Caco-2 (cell line): ENCODE measurements around the gene DSE. TPM values are rescaled to one million over a fixed set of nuclear protein-coding genes. Genes with fewer than 3 reads are reported as not detected.

Source experiments
- BruUV-seq: library from RNA; stranded (reverse); fragments of 400-500 nt; replicated peaks from 2 replicates; lab custom pipeline; 2021; lab: Mats Ljungman, UMichigan
- CTCF ChIA-PET: fragments of 300-600 bp; sonication (Branson Sonifier 250); formaldehyde crosslinking; loops from one replicate; lab custom pipeline; 2022; ENCODE audit warnings: antibody characterized with exemption; lab: Charles Lee
- POLR2A ChIA-PET: fragments of 300-600 bp; sonication (Branson Sonifier 250); formaldehyde crosslinking; loops from one replicate; lab custom pipeline; 2022; ENCODE audit warnings: antibody characterized with exemption; lab: Charles Lee
- DNase-seq, 2 experiments: peaks; one replicate each; pipeline versions ENCODE4 v3.0.0 to v3.0.0-alpha.2; 2020 to 2022
- H3K27me3 ChIP-seq: replicated peaks from 2 replicates; pipeline ENCODE4 v1.6.0; 2011; ENCODE audit warnings: low read length; ENCODE audit not compliant: control insufficient read depth, insufficient read depth
- H3K36me3 ChIP-seq: 2 replicates; pipeline ENCODE4 v1.5.1; 2011; ENCODE audit warnings: low read length; ENCODE audit not compliant: control insufficient read depth, insufficient read depth
- H3K4me1 ChIP-seq: fragments of 250-450 bp; sonication (Bioruptor Pico); 2 replicates; pipeline ENCODE4 v1.5.1; 2020; ENCODE audit warnings: mild to moderate bottlenecking
- H3K4me3 ChIP-seq: 2 replicates; pipeline ENCODE4 v1.5.1; 2011; ENCODE audit warnings: low read depth, mild to moderate bottlenecking, control low read depth, low read length
- H3K9me3 ChIP-seq: fragments of 250-450 bp; sonication (Bioruptor Pico); 2 replicates; pipeline ENCODE4 v1.5.1; 2020; ENCODE audit warnings: mild to moderate bottlenecking, moderate library complexity
- H3K27ac Mint-ChIP-seq: one replicate; pipeline ENCODE4 v1.8.0; 2022; ENCODE audit warnings: mixed read lengths; ENCODE audit not compliant: unreplicated experiment
- H3K27me3 Mint-ChIP-seq: one replicate; pipeline ENCODE4 v1.8.0; 2022; ENCODE audit warnings: mixed read lengths; ENCODE audit not compliant: insufficient read depth, unreplicated experiment
- H3K36me3 Mint-ChIP-seq: one replicate; pipeline ENCODE4 v1.8.0; 2022; ENCODE audit warnings: mild to moderate bottlenecking, mixed read lengths; ENCODE audit not compliant: insufficient read depth, unreplicated experiment
- H3K4me1 Mint-ChIP-seq: one replicate; pipeline ENCODE4 v1.8.0; 2022; ENCODE audit warnings: low read depth, mixed read lengths; ENCODE audit not compliant: unreplicated experiment
- H3K4me3 Mint-ChIP-seq: one replicate; pipeline ENCODE4 v1.8.0; 2022; ENCODE audit warnings: mild to moderate bottlenecking, moderate library complexity, mixed read lengths; ENCODE audit not compliant: unreplicated experiment
- H3K9me3 Mint-ChIP-seq: one replicate; pipeline ENCODE4 v1.8.0; 2022; ENCODE audit warnings: mixed read lengths; ENCODE audit not compliant: unreplicated experiment
- intact Hi-C: fragments of 100-400 bp; cut with micrococcal nuclease; formaldehyde crosslinking; loops from one replicate; pipeline ENCODE4 v1.10.0; 2022; ENCODE audit not compliant: unreplicated experiment
- total RNA-seq: library from RNA; stranded (reverse); gene quantifications from 2 replicates; pipeline ENCODE4 v1.2.3, GENCODE V29; 2022
- TF ChIP-seq, protein P1 (sequence below), 2 experiments: fragments of 200-600 bp in 1 of 2; IDR thresholded peaks; 1 replicate in 1 of 2; 2 replicates in 1 of 2; pipeline versions ENCODE4 v1.5.1 to v1.8.0; 2011 to 2022; ENCODE audit warnings: antibody characterized with exemption in 1 of 2, control low read depth in 1 of 2, inconsistent platforms in 1 of 2, low read depth in 1 of 2, low read length in 1 of 2, mild to moderate bottlenecking in 1 of 2, moderate library complexity in 1 of 2; ENCODE audit not compliant: insufficient read depth in 1 of 2, severe bottlenecking in 1 of 2, unreplicated experiment in 1 of 2

The DSE gene
- total RNA-seq, 1 experiment from 2014 or later, result 2.8 TPM

DNA sequence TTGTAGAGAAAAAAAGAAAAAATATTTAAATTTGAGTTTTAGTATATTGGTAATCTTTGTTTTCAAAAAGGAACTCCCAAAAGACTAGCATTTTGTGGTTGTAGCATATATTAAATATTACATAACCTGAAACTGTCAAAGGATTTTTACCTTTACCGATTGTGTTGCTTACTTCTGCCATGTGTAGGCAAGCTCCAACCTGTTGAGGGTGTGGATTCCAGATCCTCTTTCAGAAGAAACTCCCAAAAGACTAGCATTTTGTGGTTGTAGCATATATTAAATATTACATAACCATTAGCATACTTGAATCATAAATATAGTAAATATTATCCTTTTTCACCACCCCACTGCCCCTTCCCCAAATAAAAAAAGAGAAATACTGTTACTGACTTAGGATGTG, 3.2 kb downstream of the DSE start:
- Mint-ChIP-seq H3K27me3 (peaks cover 6% of the 10 kb centered on the region), H3K9me3 (no peaks in the 10 kb centered on the region), H3K27ac (no peak overlapping the region), H3K4me1 (no peaks in the 10 kb centered on the region), H3K36me3 (no peaks in the 10 kb centered on the region), H3K4me3 (no peak overlapping the region)
- Histone ChIP-seq H3K36me3 (no peaks in the 10 kb centered on the region), H3K27me3 (no peaks in the 10 kb centered on the region; the same call in 1 of the 2 replicates), H3K4me3 (no peak overlapping the region), H3K4me1 (0 out of 2 replicates have a peak, but pooled peaks cover 6% of the 10 kb centered on the region), H3K9me3 (no peaks in the 10 kb centered on the region)
- BruUV-seq, result no TSS peak
- ChIA-PET POLR2A (no interaction called here), CTCF (no interaction called here)
- intact Hi-C loops, result no loop called here
- no peak for DNase-seq
- TF ChIP-seq, protein P1, sequence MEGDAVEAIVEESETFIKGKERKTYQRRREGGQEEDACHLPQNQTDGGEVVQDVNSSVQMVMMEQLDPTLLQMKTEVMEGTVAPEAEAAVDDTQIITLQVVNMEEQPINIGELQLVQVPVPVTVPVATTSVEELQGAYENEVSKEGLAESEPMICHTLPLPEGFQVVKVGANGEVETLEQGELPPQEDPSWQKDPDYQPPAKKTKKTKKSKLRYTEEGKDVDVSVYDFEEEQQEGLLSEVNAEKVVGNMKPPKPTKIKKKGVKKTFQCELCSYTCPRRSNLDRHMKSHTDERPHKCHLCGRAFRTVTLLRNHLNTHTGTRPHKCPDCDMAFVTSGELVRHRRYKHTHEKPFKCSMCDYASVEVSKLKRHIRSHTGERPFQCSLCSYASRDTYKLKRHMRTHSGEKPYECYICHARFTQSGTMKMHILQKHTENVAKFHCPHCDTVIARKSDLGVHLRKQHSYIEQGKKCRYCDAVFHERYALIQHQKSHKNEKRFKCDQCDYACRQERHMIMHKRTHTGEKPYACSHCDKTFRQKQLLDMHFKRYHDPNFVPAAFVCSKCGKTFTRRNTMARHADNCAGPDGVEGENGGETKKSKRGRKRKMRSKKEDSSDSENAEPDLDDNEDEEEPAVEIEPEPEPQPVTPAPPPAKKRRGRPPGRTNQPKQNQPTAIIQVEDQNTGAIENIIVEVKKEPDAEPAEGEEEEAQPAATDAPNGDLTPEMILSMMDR (IDR thresholded peaks at IDR 0.05; ENCODE audit: insufficient read depth in 1 of 2, low read depth in 1 of 2, low read length in 1 of 2, severe bottlenecking in 1 of 2, unreplicated experiment in 1 of 2), result no peak

DNA sequence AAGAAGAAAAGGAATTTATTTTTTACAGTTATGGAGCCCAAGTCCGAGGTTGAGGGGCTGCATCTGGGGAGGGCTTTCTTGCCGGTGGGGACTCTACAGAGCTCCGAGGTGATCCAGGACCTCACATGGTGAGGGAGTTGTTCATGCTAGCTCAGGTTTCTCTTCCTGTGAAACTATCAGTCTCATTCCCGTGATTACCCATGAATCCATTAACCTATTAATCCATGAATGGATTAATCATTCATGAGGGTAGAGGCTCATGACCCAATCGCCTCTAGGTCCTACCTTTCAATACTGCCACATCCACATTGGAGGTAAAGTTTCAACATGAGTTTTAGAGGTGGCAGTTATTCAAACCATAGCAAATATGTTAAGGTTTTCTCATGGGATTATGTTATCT, 3.8 kb downstream of the DSE start:
- Histone ChIP-seq H3K27me3 (no peaks in the 10 kb centered on the region; the same call in 1 of the 2 replicates), H3K4me3 (no peak overlapping the region), H3K4me1 (0 out of 2 replicates have a peak, but pooled peaks cover 6% of the 10 kb centered on the region), H3K9me3 (no peaks in the 10 kb centered on the region), H3K36me3 (no peaks in the 10 kb centered on the region)
- no TSS peak for BruUV-seq
- Mint-ChIP-seq H3K27ac (no peak overlapping the region), H3K4me1 (no peaks in the 10 kb centered on the region), H3K4me3 (no peak overlapping the region), H3K27me3 (peaks cover 6% of the 10 kb centered on the region), H3K36me3 (no peaks in the 10 kb centered on the region), H3K9me3 (no peaks in the 10 kb centered on the region)
- ChIA-PET CTCF (no interaction called here), POLR2A (no interaction called here)
- TF ChIP-seq, protein P1 (IDR thresholded peaks at IDR 0.05; ENCODE audit: insufficient read depth in 1 of 2, low read depth in 1 of 2, low read length in 1 of 2, severe bottlenecking in 1 of 2, unreplicated experiment in 1 of 2), result no peak
- intact Hi-C loops, result no loop called here
- no peak for DNase-seq

DNA sequence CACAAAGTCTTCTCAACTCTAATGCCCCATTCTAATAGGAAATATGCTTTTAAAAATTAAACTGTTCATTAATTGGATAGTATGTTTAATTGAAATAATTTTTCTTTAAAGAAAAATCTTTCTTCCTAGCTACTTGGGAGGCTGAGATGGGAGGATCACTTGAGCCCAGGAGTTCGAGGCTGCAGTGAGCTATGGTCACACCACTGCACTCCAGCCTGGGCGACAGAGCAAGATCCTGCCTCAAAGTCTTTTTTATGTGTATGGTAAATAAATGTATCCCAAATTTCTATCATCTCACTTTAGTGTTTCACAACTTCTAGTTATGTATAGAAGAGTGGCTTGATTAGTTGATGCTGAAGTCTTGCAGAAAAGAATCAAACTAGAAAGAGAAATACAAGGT, 4.5 kb downstream of the DSE start:
- intact Hi-C loops, result no loop called here
- no TSS peak for BruUV-seq
- H3K4me1 Mint-ChIP-seq, result no peaks in the 10 kb centered on the region

More for the DNA sequence above, 4.5 kb downstream of the DSE start:
- TF ChIP-seq, protein P1 (IDR thresholded peaks at IDR 0.05; ENCODE audit: insufficient read depth in 1 of 2, low read depth in 1 of 2, low read length in 1 of 2, severe bottlenecking in 1 of 2, unreplicated experiment in 1 of 2), result no peak
- H3K9me3 Mint-ChIP-seq, result no peaks in the 10 kb centered on the region
- no peak for DNase-seq
- ChIA-PET POLR2A (no interaction called here), CTCF (no interaction called here)
- H3K27me3 Mint-ChIP-seq, result peaks cover 10% of the 10 kb centered on the region
- Histone ChIP-seq H3K4me3 (no peak overlapping the region), H3K36me3 (no peaks in the 10 kb centered on the region), H3K9me3 (no peaks in the 10 kb centered on the region), H3K4me1 (0 out of 2 replicates have a peak, but pooled peaks cover 6% of the 10 kb centered on the region), H3K27me3 (no peaks in the 10 kb centered on the region)
- no peaks in the 10 kb centered on the region for H3K36me3 Mint-ChIP-seq
- no peak overlapping the region for H3K4me3 Mint-ChIP-seq
- no peak overlapping the region for H3K27ac Mint-ChIP-seq
